ENCODE measurements around the gene CLINT1.

DNA sequence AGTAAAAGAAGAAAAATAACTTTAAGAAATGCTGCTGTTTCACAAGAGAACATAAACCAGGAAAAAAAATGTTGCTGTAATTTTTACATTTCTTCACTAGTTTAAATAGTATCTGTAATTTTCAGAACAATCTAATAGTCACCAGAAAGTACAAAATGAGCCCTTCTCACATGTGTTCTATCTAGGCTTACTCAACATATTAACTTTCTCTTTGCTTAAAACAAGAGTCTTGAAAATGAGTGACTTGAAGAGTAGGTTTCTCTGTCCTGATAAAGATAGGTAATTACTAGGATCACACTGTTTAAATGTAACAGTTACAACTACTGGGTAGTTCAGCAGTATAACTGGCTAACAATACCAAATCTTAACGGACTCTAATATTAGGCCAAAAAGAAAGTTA, 37.5 kb downstream of the CLINT1 start:
- TF ChIP-seq POLR2A (IDR thresholded peaks at IDR 0.05; ENCODE audit: low read depth, low read length) (no peak), TAF1 (IDR thresholded peaks at IDR 0.05; ENCODE audit: borderline replicate concordance, low read depth, low read length) (no peak), POLR2AphosphoS5 (IDR thresholded peaks at IDR 0.05; ENCODE audit: low read depth, low read length) (no peak)
